Stomach (tissue), 9 donors: ENCODE data around the gene SIVA1. TPM values are rescaled to one million over a fixed set of nuclear protein-coding genes. Genes with fewer than 3 reads are reported as not detected.

Experiments used
- DNase-seq, 2 donors: peaks; one replicate each; pipeline versions ENCODE4 v3.0.0 to v3.0.0-alpha.2; 2013 to 2019
- H3K27ac ChIP-seq, 5 donors: fragments of 200-600 bp in 4 of 5; sonication (generic) in 4 of 5; one replicate each; pipeline ENCODE4 v1.5.1; 2013 to 2019; ENCODE audit warnings: mild to moderate bottlenecking in 1 of 5, moderate library complexity in 1 of 5
- H3K27me3 ChIP-seq, 3 donors: fragments of 200-600 bp; sonication (generic); one replicate each; pipeline ENCODE4 v1.5.1; 2017 to 2019; ENCODE audit warnings: mixed run types in 1 of 3
- H3K36me3 ChIP-seq, 4 donors: fragments of 200-600 bp; sonication (generic); 1 replicate in 3 of 4; 2 replicates in 1 of 4; pipeline ENCODE4 v1.5.1; 2016 to 2019
- H3K4me1 ChIP-seq, 4 donors: fragments of 200-600 bp; sonication (generic); one replicate each; pipeline ENCODE4 v1.5.1; 2016 to 2019
- H3K4me3 ChIP-seq, 4 donors: fragments of 200-600 bp; sonication (generic) in 3 of 4; one replicate each; pipeline ENCODE4 v1.5.1; 2016 to 2019; ENCODE audit warnings: mild to moderate bottlenecking in 1 of 4
- H3K9me3 ChIP-seq, 4 donors: fragments of 200-600 bp; sonication (generic); one replicate each; pipeline ENCODE4 v1.5.1; 2016 to 2019
- CTCF ChIP-seq, 7 experiments: fragments of 450-650 bp in 4 of 7; fragments of 200-600 bp in 3 of 7; sonication (generic) in 3 of 7; IDR thresholded peaks; one replicate each; pipeline ENCODE4 v1.5.1; 2016 to 2019; ENCODE audit warnings: antibody characterized with exemption in 7 of 7, control low read depth in 2 of 7, mild to moderate bottlenecking in 1 of 7
- EP300 ChIP-seq: sonication (generic); formaldehyde crosslinking; IDR thresholded peaks from one replicate; pipeline ENCODE4 v1.6.1; 2017; ENCODE audit warnings: antibody characterized with exemption
- POLR2A ChIP-seq, 4 donors: fragments of 450-650 bp; IDR thresholded peaks; one replicate each; pipeline ENCODE4 v1.6.1; 2016; ENCODE audit warnings: antibody characterized with exemption in 4 of 4, control low read depth in 2 of 4, mild to moderate bottlenecking in 1 of 4, moderate library complexity in 1 of 4
- POLR2AphosphoS5 ChIP-seq, 3 donors: sonication (generic); formaldehyde crosslinking; IDR thresholded peaks; one replicate each; pipeline ENCODE4 v1.6.1; 2016; ENCODE audit warnings: antibody characterized with exemption in 3 of 3
- WGBS, 5 donors: extraction: QIAGEN DNeasy Blood & Tissue Kit in 3 of 5; methylation state at CpG; one replicate each; pipeline versions ENCODE4 v1.1.5 to v1.1.7; 2013 to 2018; 5-methylcytosine and 5-hydroxymethylcytosine counted together
- intact Hi-C: fragments of 100-400 bp; cut with DNase I; formaldehyde crosslinking; loops from one replicate; pipeline ENCODE4 v1.15.1; 2023; ENCODE audit warnings: low total_unique reads
- polyA plus RNA-seq, 3 donors: library from polyadenylated mRNA; stranded (reverse); fragments of 200-250 nt; gene quantifications; one replicate each; pipeline ENCODE4 v1.2.3, GENCODE V29; 2013
- total RNA-seq, 5 donors: library from RNA; depleted of rRNA; stranded (reverse); fragments of >200 nt; gene quantifications; one replicate each; pipeline versions ENCODE4 v1.1.0 to v1.2.3, GENCODE V29; 2014 to 2016
- donor health status: healthy with polysubstance abuse.
- donor health status: Bipolar disorder and iron deficiency.
- donor health status: healthy.

The SIVA1 gene
- total and polyA plus RNA-seq, 8 donors, result 73.3 to 366 (median 230) TPM

GRCh38 chr14:104766256-104766862, 13.4 kb downstream of the SIVA1 start:
- Histone ChIP-seq H3K27ac (no peak overlapping the region), H3K9me3 (peaks cover 0 to 4% (median 0%) of the 10 kb centered on the region in 4 donors), H3K36me3 (peaks cover 7 to 33% (median 29%) of the 10 kb centered on the region in 4 donors), H3K4me3 (no peak overlapping the region), H3K27me3 (no peaks in the 10 kb centered on the region), H3K4me1 (peaks cover 9 to 15% (median 10%) of the 10 kb centered on the region in 4 donors)
- intact Hi-C loops, result no loop called here
- 86 to 98% (median 96%) methylated on average over 4 of the region's 4 CpGs for WGBS, 5 donors
- TF ChIP-seq POLR2AphosphoS5 (IDR thresholded peaks at IDR 0.05) (no peak), CTCF (IDR thresholded peaks at IDR 0.05) (no peak), EP300 (no peak), POLR2A (IDR thresholded peaks at IDR 0.05) (no peak)
- no peak for DNase-seq

- Histone ChIP-seq H3K27me3 (no peaks in the 10 kb centered on the region), H3K9me3 (peaks cover 0 to 4% (median 0%) of the 10 kb centered on the region in 4 donors), H3K4me3 (no peak overlapping the region), H3K36me3 (peaks cover 10 to 33% (median 29%) of the 10 kb centered on the region in 4 donors), H3K4me1 (peaks cover 9 to 19% (median 13%) of the 10 kb centered on the region in 4 donors), H3K27ac (peak overlapping the region in 1 of 5 donors; percentile 19)
- TF ChIP-seq CTCF (IDR thresholded peaks at IDR 0.05) (no peak), POLR2AphosphoS5 (IDR thresholded peaks at IDR 0.05) (no peak), POLR2A (IDR thresholded peaks at IDR 0.05) (no peak), EP300 (no peak)
- no peak for DNase-seq
- intact Hi-C loops, result no loop called here
- 60 to 78% (median 68%) methylated on average over 15 of the region's 15 CpGs for WGBS, 5 donors
These were observed 14.1 kb downstream of the SIVA1 start for GRCh38 chr14:104766863-104767633.

- peak overlapping the region in 1 of 5 donors; percentile 19 for H3K27ac ChIP-seq
- peaks cover 14 to 25% (median 18%) of the 10 kb centered on the region in 4 donors for H3K4me1 ChIP-seq
- H3K9me3 ChIP-seq, result peaks cover 0 to 4% (median 0%) of the 10 kb centered on the region in 4 donors
- H3K27me3 ChIP-seq, result no peaks in the 10 kb centered on the region
- intact Hi-C loops, result no loop called here
- H3K4me3 ChIP-seq, result no peak overlapping the region
- H3K36me3 ChIP-seq, result peaks cover 15 to 34% (median 32%) of the 10 kb centered on the region in 4 donors
- TF ChIP-seq POLR2AphosphoS5 (IDR thresholded peaks at IDR 0.05) (no peak), CTCF (IDR thresholded peaks at IDR 0.05) (no peak), POLR2A (IDR thresholded peaks at IDR 0.05) (no peak), EP300 (no peak)
- 73 to 84% (median 81%) methylated on average over 5 of the region's 5 CpGs for WGBS, 5 donors
- DNase-seq, result no peak
These were observed 14.6 kb downstream of the SIVA1 start for GRCh38 chr14:104767634-104767918.

- WGBS, 5 donors, result 11 to 25% (median 13%) methylated on average over 12 to 25 of the region's 25 CpGs
- intact Hi-C loops, result no loop called here
- H3K27ac ChIP-seq, result peak overlapping the region in 2 of 5 donors; percentile 53
These were observed 15.7 kb downstream of the SIVA1 start for GRCh38 chr14:104768437-104769323.

More at GRCh38 chr14:104768437-104769323, 15.7 kb downstream of the SIVA1 start:
- H3K4me1 ChIP-seq, result peaks cover 15 to 33% (median 25%) of the 10 kb centered on the region in 4 donors
- DNase-seq, result peak; percentile 94 to 96
- H3K4me3 ChIP-seq, result no peak overlapping the region
- peak in 6 of 7 experiments; percentile 60 to 98 (median 92) for TF ChIP-seq CTCF (IDR thresholded peaks at IDR 0.05)
- TF ChIP-seq POLR2AphosphoS5 (IDR thresholded peaks at IDR 0.05), result peak in 1 of 3 donors; percentile 80
- TF ChIP-seq POLR2A (IDR thresholded peaks at IDR 0.05), result no peak
- no peak for TF ChIP-seq EP300
- no peaks in the 10 kb centered on the region for H3K27me3 ChIP-seq
- H3K9me3 ChIP-seq, result peaks cover 0 to 4% (median 0%) of the 10 kb centered on the region in 4 donors
- H3K36me3 ChIP-seq, result peaks cover 23 to 45% (median 43%) of the 10 kb centered on the region in 4 donors
